WTC11 (cell line): Measurements from ENCODE around the gene GATAD2A. TPM values are rescaled to one million over a fixed set of nuclear protein-coding genes. Genes with fewer than 3 reads are reported as not detected.

Experiments
- AR ChIP-seq: fragments of 250-450 bp; sonication (Bioruptor Pico); IDR thresholded peaks from 2 replicates; pipeline ENCODE4 v1.9.0; 2021; ENCODE audit warnings: mild to moderate bottlenecking
- ARID4B ChIP-seq: sonication (generic); formaldehyde crosslinking; IDR thresholded peaks from 2 replicates; pipeline ENCODE4 v1.8.0; 2023; ENCODE audit warnings: missing genetic modification reagents, mild to moderate bottlenecking, borderline replicate concordance
- CREM ChIP-seq: sonication (generic); formaldehyde crosslinking; IDR thresholded peaks from 2 replicates; pipeline ENCODE4 v1.8.1; 2022; ENCODE audit warnings: mild to moderate bottlenecking, missing genetic modification reagents, moderate library complexity
- E2F4 ChIP-seq: sonication (generic); formaldehyde crosslinking; IDR thresholded peaks from 2 replicates; pipeline ENCODE4 v1.8.1; 2022; ENCODE audit warnings: low read depth, mild to moderate bottlenecking, moderate library complexity, missing genetic modification reagents, borderline replicate concordance
- ESRRA ChIP-seq: sonication (generic); formaldehyde crosslinking; IDR thresholded peaks from 2 replicates; pipeline ENCODE4 v1.8.1; 2022; ENCODE audit warnings: mild to moderate bottlenecking, missing genetic modification reagents, borderline replicate concordance
- ETV6 ChIP-seq: sonication (generic); formaldehyde crosslinking; IDR thresholded peaks from 2 replicates; pipeline ENCODE4 v1.8.1; 2022; ENCODE audit warnings: mild to moderate bottlenecking, missing genetic modification reagents
- HMGXB4 ChIP-seq: sonication (generic); formaldehyde crosslinking; IDR thresholded peaks from 2 replicates; pipeline ENCODE4 v1.8.1; 2023; ENCODE audit warnings: mild to moderate bottlenecking, moderate library complexity, missing genetic modification reagents
- NR2C2 ChIP-seq: sonication (generic); formaldehyde crosslinking; IDR thresholded peaks from 2 replicates; pipeline ENCODE4 v1.8.0; 2022; ENCODE audit warnings: mild to moderate bottlenecking, missing genetic modification reagents
- SMAD4 ChIP-seq: sonication (generic); formaldehyde crosslinking; IDR thresholded peaks from 2 replicates; pipeline ENCODE4 v1.8.0; 2022; ENCODE audit warnings: mild to moderate bottlenecking, missing genetic modification reagents
- SP1 ChIP-seq: sonication (generic); formaldehyde crosslinking; conservative IDR thresholded peaks from 2 replicates; pipeline ENCODE4 v1.8.1; 2022; ENCODE audit warnings: missing genetic modification reagents
- TEAD1 ChIP-seq: sonication (generic); formaldehyde crosslinking; IDR thresholded peaks from 2 replicates; pipeline ENCODE4 v1.8.0; 2022; ENCODE audit warnings: mild to moderate bottlenecking, missing genetic modification reagents
- USF2 ChIP-seq: sonication (generic); formaldehyde crosslinking; IDR thresholded peaks from 2 replicates; pipeline ENCODE4 v1.8.1; 2023; ENCODE audit warnings: mild to moderate bottlenecking, missing genetic modification reagents, moderate library complexity
- ZNF138 ChIP-seq: sonication (generic); formaldehyde crosslinking; conservative IDR thresholded peaks from 2 replicates; pipeline ENCODE4 v1.8.1; 2022; ENCODE audit warnings: mild to moderate bottlenecking, moderate library complexity, missing genetic modification reagents
- ZNF281 ChIP-seq: sonication (generic); formaldehyde crosslinking; IDR thresholded peaks from 2 replicates; pipeline ENCODE4 v1.8.0; 2023; ENCODE audit warnings: mild to moderate bottlenecking, missing genetic modification reagents
- ZNF396 ChIP-seq: fragments of 250-450 bp; sonication (Bioruptor Pico); IDR thresholded peaks from 2 replicates; pipeline ENCODE4 v1.8.0; 2021; ENCODE audit warnings: mild to moderate bottlenecking, moderate library complexity, borderline replicate concordance
- ZNF416 ChIP-seq: fragments of 250-450 bp; sonication (Bioruptor Pico); IDR thresholded peaks from 2 replicates; pipeline ENCODE4 v1.9.0; 2021; ENCODE audit warnings: mild to moderate bottlenecking, inconsistent platforms
- ZNF532 ChIP-seq: fragments of 250-450 bp; sonication (Bioruptor Pico); IDR thresholded peaks from 2 replicates; pipeline ENCODE4 v1.9.0; 2021; ENCODE audit warnings: mild to moderate bottlenecking, borderline replicate concordance
- ZNF671 ChIP-seq: fragments of 250-450 bp; sonication (Bioruptor Pico); IDR thresholded peaks from 2 replicates; pipeline ENCODE4 v1.8.0; 2021; ENCODE audit warnings: mild to moderate bottlenecking
- total RNA-seq: library from RNA; stranded (reverse); gene quantifications from 3 replicates; pipeline ENCODE4 v1.2.3, GENCODE V29; 2021

Gene GATAD2A
- total RNA-seq, 1 experiment from 2014 or later = 209 TPM

- TF ChIP-seq ZNF138 (no peak), NR2C2 (peak; percentile 82; the same call in 1 of the 2 replicates), HMGXB4 (CRISPR knock-in tag) (peak; percentile 62; the same call in 1 of the 2 replicates), ZNF532 (CRISPR knock-in tag) (no peak), ARID4B (CRISPR knock-in tag) (0 out of 2 replicates have a peak, but pooled peaks have one; percentile 32), E2F4 (CRISPR knock-in tag) (no peak), ESRRA (CRISPR knock-in tag) (no peak), ETV6 (CRISPR knock-in tag) (peak; percentile 88), USF2 (CRISPR knock-in tag) (no peak), SP1 (peak; percentile 77), ZNF416 (no peak), ZNF396 (CRISPR knock-in tag) (no peak), ZNF671 (no peak), TEAD1 (peak; percentile 64; the same call in 1 of the 2 replicates), AR (CRISPR knock-in tag) (no peak), ZNF281 (CRISPR knock-in tag) (no peak), CREM (no peak), SMAD4 (CRISPR knock-in tag) (no peak)
Measured at GRCh38 chr19:19366434-19367396, 38.8 kb upstream of the GATAD2A start (continued).
